Mucosa of descending colon (tissue), 3 donors: ENCODE data around the gene PLEKHG7. TPM values are rescaled to one million over a fixed set of nuclear protein-coding genes. Genes with fewer than 3 reads are reported as not detected.
"Not testable (repeated sequence)": the region's sequence is repeated elsewhere in the genome, so short reads cannot be mapped to it uniquely, and the experiment has no call there.

Source experiments
- ATAC-seq: fragments of 200-7000 bp; cut with Tn5 transposase; one replicate; pipeline ENCODE4 v1.9.1; 2020; ENCODE audit warnings: mild to moderate bottlenecking, moderate library complexity
- DNase-seq, 3 donors: peaks; one replicate each; pipeline ENCODE4 v3.0.0-alpha.2; 2020
- H3K36me3 ChIP-seq: fragments of 200-600 bp; one replicate; pipeline ENCODE4 v1.8.0; 2021; ENCODE audit warnings: low read depth, mild to moderate bottlenecking
- H3K4me1 ChIP-seq: fragments of 200-600 bp; one replicate; pipeline ENCODE4 v1.8.0; 2021; ENCODE audit warnings: low read depth, mild to moderate bottlenecking
- H3K4me3 ChIP-seq: fragments of 200-600 bp; one replicate; pipeline ENCODE4 v1.8.0; 2021; ENCODE audit warnings: mild to moderate bottlenecking
- H3K9me3 ChIP-seq: fragments of 200-600 bp; one replicate; pipeline ENCODE4 v1.8.0; 2021; ENCODE audit warnings: mild to moderate bottlenecking
- CTCF ChIP-seq: fragments of 200-600 bp; IDR thresholded peaks from one replicate; pipeline ENCODE4 v1.8.0; 2022; ENCODE audit warnings: antibody characterized with exemption, mild to moderate bottlenecking
- intact Hi-C, 2 donors: fragments of 100-400 bp; cut with DNase I in 1 of 2; cut with micrococcal nuclease in 1 of 2; formaldehyde crosslinking; loops; one replicate each; pipeline versions ENCODE4 v1.11.0 to v1.11.1; 2022; cut with DNase I, micrococcal nuclease
- total RNA-seq, 3 donors: library from RNA; stranded (reverse); fragmentation: NEBNext Ultra II Directional in 2 of 3; extraction: Animal tissue kit (Norgen Biotek cat#: 25700) in 2 of 3; gene quantifications; one replicate each; pipeline versions ENCODE4 v1.2.1 to v1.2.4, GENCODE V29; 2021 to 2023
- donor health status: DM: no; HTN: no; CAD: no; lungs with moderate emphysema.
- donor health status: DM: no; HTN: no; CAD: no.
- donor health status: DM: no; HTN: yes; CAD: no.

PLEKHG7 gene
- total RNA-seq, 3 donors from 2014 or later = 1.2 to 2.7 (median 1.3) TPM

GRCh38 chr12:92784797-92785562 is 82.2 kb downstream of the PLEKHG7 start:
- no peaks in the 10 kb centered on the region for H3K4me1 ChIP-seq
- peak in 1 of 3 donors; percentile 25 for DNase-seq
- H3K4me3 ChIP-seq = no peak overlapping the region
- no peak for TF ChIP-seq CTCF
- peak; percentile 97 for ATAC-seq
- no peaks in the 10 kb centered on the region for H3K36me3 ChIP-seq
- no peaks in the 10 kb centered on the region for H3K9me3 ChIP-seq
- intact Hi-C loops = loop anchor here in 1 of 2 donors (10.0 kb wide), 1 partner anchor 640 kb away; no protein-coding TSS in a partner anchor

- no peaks in the 10 kb centered on the region for H3K4me1 ChIP-seq
- H3K9me3 ChIP-seq = no peaks in the 10 kb centered on the region
- DNase-seq (no peak), ATAC-seq (no peak)
- intact Hi-C loops = loop anchor here in 1 of 2 donors (10.0 kb wide), 1 partner anchor 639 kb away; no protein-coding TSS in a partner anchor
- H3K36me3 ChIP-seq = no peaks in the 10 kb centered on the region
- H3K4me3 ChIP-seq = no peak overlapping the region
- no peak for TF ChIP-seq CTCF
Observed at GRCh38 chr12:92785563-92785950, 82.8 kb downstream of the PLEKHG7 start.

GRCh38 chr12:92786045-92786444 is 83.3 kb downstream of the PLEKHG7 start:
- Histone ChIP-seq H3K9me3 (peaks cover 1% of the 10 kb centered on the region), H3K4me3 (no peak overlapping the region), H3K36me3 (no peaks in the 10 kb centered on the region), H3K4me1 (no peaks in the 10 kb centered on the region)
- intact Hi-C loops = loop anchor here in 1 of 2 donors (10.0 kb wide), 1 partner anchor 639 kb away; no protein-coding TSS in a partner anchor
- no peak for ATAC-seq
- DNase-seq = no peak
- no peak for TF ChIP-seq CTCF

GRCh38 chr12:92794356-92794755 is 91.6 kb downstream of the PLEKHG7 start:
- ATAC-seq, H3K36me3 ChIP-seq, H3K4me1 ChIP-seq, intact Hi-C loops, H3K4me3 ChIP-seq, DNase-seq, H3K9me3 ChIP-seq: not testable (repeated sequence)

GRCh38 chr12:92794814-92795213 is 92.0 kb downstream of the PLEKHG7 start:
- H3K4me3 ChIP-seq = no peak overlapping the region
- no peaks in the 10 kb centered on the region for H3K4me1 ChIP-seq
- intact Hi-C loops = no loop called here
- H3K9me3 ChIP-seq = peaks cover 6% of the 10 kb centered on the region
- DNase-seq = no peak
- no peak for ATAC-seq
- no peak for TF ChIP-seq CTCF
- H3K36me3 ChIP-seq = no peaks in the 10 kb centered on the region

GRCh38 chr12:92796650-92797049 is 93.9 kb downstream of the PLEKHG7 start:
- ATAC-seq = peak; percentile 77
- no peak for DNase-seq
- Histone ChIP-seq H3K36me3 (no peaks in the 10 kb centered on the region), H3K9me3 (no peaks in the 10 kb centered on the region), H3K4me1 (no peaks in the 10 kb centered on the region), H3K4me3 (no peak overlapping the region)
- TF ChIP-seq CTCF = no peak
- intact Hi-C loops = no loop called here
